Measurements from ENCODE around the gene CSNK1D. TPM values are rescaled to one million over a fixed set of nuclear protein-coding genes. Genes with fewer than 3 reads are reported as not detected.
A peak's percentile ranks its signal among the peaks of the same experiment; 100 is the strongest.

CSNK1D gene
- total and polyA plus RNA-seq, 2 experiments from 2014 or later, result 35.1 to 102 TPM

DNA sequence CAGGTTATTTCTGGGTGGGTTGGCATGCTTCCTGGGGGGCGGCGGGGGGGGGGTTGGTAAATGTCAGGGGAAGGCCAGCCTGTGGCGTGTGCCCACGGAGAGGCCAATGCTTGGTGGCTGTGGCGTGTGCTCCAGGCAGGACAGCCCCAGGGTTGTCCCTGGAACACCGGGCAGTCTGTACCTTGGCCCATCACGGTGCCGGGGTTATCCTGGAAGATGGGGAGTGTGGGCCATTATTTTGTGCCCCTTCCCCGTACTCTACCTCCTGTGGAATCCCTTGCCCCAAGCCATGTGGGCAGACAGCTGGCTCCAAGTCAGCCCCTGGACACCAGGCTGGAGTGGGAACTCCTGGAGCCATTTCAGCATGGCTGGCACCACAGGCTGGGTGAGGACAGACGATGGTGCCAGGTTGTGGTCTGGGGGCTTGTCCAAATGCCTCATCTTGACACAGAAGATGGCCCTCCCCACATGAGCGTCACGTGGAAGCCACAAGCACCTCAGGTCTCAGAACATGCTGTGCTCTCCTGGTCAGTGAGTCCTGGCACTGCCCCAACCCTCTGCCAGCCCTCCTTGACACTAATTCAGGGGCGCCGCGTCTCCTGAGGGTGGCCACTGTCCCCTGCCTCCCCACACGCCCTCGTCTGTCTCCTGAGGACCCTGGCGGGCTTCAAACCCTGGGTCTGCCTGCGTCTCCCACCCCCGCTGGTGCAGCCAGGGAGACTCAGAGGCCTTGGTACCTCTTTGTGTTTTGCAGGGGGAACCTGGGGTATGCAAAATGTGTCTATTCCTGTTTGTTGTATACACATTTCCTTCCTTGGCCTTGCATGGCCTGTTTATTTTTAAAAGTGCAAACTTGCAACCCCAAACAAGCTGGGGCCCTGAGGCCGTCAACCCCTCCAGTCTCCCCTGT, 40.4 kb downstream of the CSNK1D start:
- Histone ChIP-seq H3F3A (ENCODE audit: insufficient read depth) (peaks cover 10% of the 10 kb centered on the region), H3K9me2 (ENCODE audit: insufficient read depth) (no peaks in the 10 kb centered on the region), H3K4me1 (ENCODE audit: insufficient read depth) (peaks cover 7% of the 10 kb centered on the region), H3K4me3 (no peak overlapping the region), H2AFZ (no peak overlapping the region), H3K79me2 (ENCODE audit: insufficient read depth) (peaks cover 90% of the 10 kb centered on the region), H3K9ac (no peak overlapping the region), H3K9me3 (ENCODE audit: low read depth) (no peaks in the 10 kb centered on the region), H3K27ac (no peak overlapping the region), H3K36me3 (ENCODE audit: low read depth) (peaks cover 5% of the 10 kb centered on the region; the same call in 1 of the 2 replicates), H3K27me3 (replicated peaks; ENCODE audit: insufficient read depth) (no peaks in the 10 kb centered on the region), H4K20me1 (ENCODE audit: insufficient read depth) (peaks cover 7% of the 10 kb centered on the region; the same call in 1 of the 2 replicates), H3K4me2 (ENCODE audit: unreplicated experiment) (no peak overlapping the region)
- WGBS, 2 experiments (ENCODE audit: low coverage in 1 of 2, low lambda C conversion rate in 2 of 2, missing lambda C conversion rate in 2 of 2), result 75% methylated on average over 16 to 21 of the region's 21 CpGs
- in situ Hi-C loops (cut with MboI), result no loop called here
- no peak for DNase-seq
- TF ChIP-seq EZH2 (IDR thresholded peaks at IDR 0.05; ENCODE audit: insufficient read depth, poor library complexity, severe bottlenecking) (no peak), EZH2phosphoT487 (IDR thresholded peaks at IDR 0.05; ENCODE audit: insufficient read depth, low read depth) (no peak)

DNA sequence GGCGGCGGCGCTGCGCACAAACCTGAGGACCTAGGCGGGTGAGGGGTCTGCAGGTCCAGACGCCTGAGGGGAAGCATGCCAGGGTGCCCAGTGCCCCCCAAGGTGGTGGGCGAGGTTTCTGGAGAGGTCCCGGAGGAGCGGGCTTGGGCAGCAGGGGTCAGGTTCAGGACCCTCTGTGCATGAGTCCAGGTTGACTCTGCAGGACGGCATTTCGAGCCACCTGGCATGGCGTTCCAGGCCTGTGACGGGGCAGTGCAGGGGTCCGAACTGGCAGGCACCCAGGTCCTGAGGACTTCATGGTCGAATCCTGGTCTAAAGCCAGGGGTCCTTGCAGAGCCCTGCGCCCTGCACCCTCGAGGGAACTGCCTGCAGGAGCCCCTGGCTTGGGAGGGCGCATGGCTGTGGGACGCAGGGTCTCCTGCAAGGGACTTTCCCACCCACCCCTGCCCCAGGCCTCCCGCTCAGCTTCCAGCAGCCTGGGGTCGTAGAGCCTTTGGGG, 41.1 kb downstream of the CSNK1D start:
- DNase-seq, result no peak
- Histone ChIP-seq H3K27ac (no peak overlapping the region), H3K36me3 (ENCODE audit: low read depth) (peaks cover 5% of the 10 kb centered on the region; the same call in 1 of the 2 replicates), H3K79me2 (ENCODE audit: insufficient read depth) (peaks cover 83% of the 10 kb centered on the region), H3K4me2 (ENCODE audit: unreplicated experiment) (peak overlapping the region; percentile 77), H3K9ac (peak overlapping the region; percentile 94), H4K20me1 (ENCODE audit: insufficient read depth) (peaks cover 7% of the 10 kb centered on the region; the same call in 1 of the 2 replicates), H2AFZ (no peak overlapping the region), H3F3A (ENCODE audit: insufficient read depth) (peaks cover 6% of the 10 kb centered on the region), H3K9me2 (ENCODE audit: insufficient read depth) (no peaks in the 10 kb centered on the region), H3K4me3 (peak overlapping the region; percentile 98), H3K4me1 (ENCODE audit: insufficient read depth) (peaks cover 3% of the 10 kb centered on the region), H3K9me3 (ENCODE audit: low read depth) (no peaks in the 10 kb centered on the region), H3K27me3 (replicated peaks; ENCODE audit: insufficient read depth) (no peaks in the 10 kb centered on the region)
- in situ Hi-C loops (cut with MboI), result no loop called here
- TF ChIP-seq EZH2 (IDR thresholded peaks at IDR 0.05; ENCODE audit: insufficient read depth, poor library complexity, severe bottlenecking) (no peak), EZH2phosphoT487 (IDR thresholded peaks at IDR 0.05; ENCODE audit: insufficient read depth, low read depth) (no peak)
- 83 to 85% methylated on average over 15 to 19 of the region's 21 CpGs for WGBS, 2 experiments (ENCODE audit: low coverage in 1 of 2, low lambda C conversion rate in 2 of 2, missing lambda C conversion rate in 2 of 2)

GRCh38 chr17:82231562-82232321, 41.8 kb downstream of the CSNK1D start:
- Histone ChIP-seq H3K27me3 (replicated peaks; ENCODE audit: insufficient read depth) (no peaks in the 10 kb centered on the region), H3K4me2 (ENCODE audit: unreplicated experiment) (peak overlapping the region; percentile 77), H3K9me3 (ENCODE audit: low read depth) (no peaks in the 10 kb centered on the region), H3K9me2 (ENCODE audit: insufficient read depth) (no peaks in the 10 kb centered on the region), H3K4me3 (peak overlapping the region; percentile 98), H3K36me3 (ENCODE audit: low read depth) (peaks cover 5% of the 10 kb centered on the region; the same call in 1 of the 2 replicates), H3K4me1 (ENCODE audit: insufficient read depth) (peaks cover 3% of the 10 kb centered on the region), H3F3A (ENCODE audit: insufficient read depth) (peaks cover 4% of the 10 kb centered on the region), H3K9ac (peak overlapping the region; percentile 94), H3K79me2 (ENCODE audit: insufficient read depth) (peaks cover 77% of the 10 kb centered on the region), H3K27ac (peak overlapping the region; percentile 46), H4K20me1 (ENCODE audit: insufficient read depth) (peaks cover 7% of the 10 kb centered on the region; the same call in 1 of the 2 replicates), H2AFZ (no peak overlapping the region)
- TF ChIP-seq EZH2phosphoT487 (IDR thresholded peaks at IDR 0.05; ENCODE audit: insufficient read depth, low read depth), result no peak
- TF ChIP-seq EZH2 (IDR thresholded peaks at IDR 0.05; ENCODE audit: insufficient read depth, poor library complexity, severe bottlenecking), result no peak
- in situ Hi-C loops (cut with MboI), result no loop called here
- 10 to 15% methylated on average over 27 to 39 of the region's 42 CpGs for WGBS, 2 experiments (ENCODE audit: low coverage in 1 of 2, low lambda C conversion rate in 2 of 2, missing lambda C conversion rate in 2 of 2)
- peak; percentile 77 for DNase-seq

GRCh38 chr17:82231312-82231561, 42.3 kb downstream of the CSNK1D start:
- DNase-seq, result no peak
- WGBS, 2 experiments (ENCODE audit: low coverage in 1 of 2, low lambda C conversion rate in 2 of 2, missing lambda C conversion rate in 2 of 2), result 0% methylated on average over 9 to 11 of the region's 18 CpGs
- H3K9me2 ChIP-seq (ENCODE audit: insufficient read depth), result no peaks in the 10 kb centered on the region
- H3K9me3 ChIP-seq (ENCODE audit: low read depth), result no peaks in the 10 kb centered on the region
- H3K4me1 ChIP-seq (ENCODE audit: insufficient read depth), result peaks cover 3% of the 10 kb centered on the region
- H3K9ac ChIP-seq, result peak overlapping the region; percentile 94
- peak overlapping the region; percentile 98 for H3K4me3 ChIP-seq
- H3K79me2 ChIP-seq (ENCODE audit: insufficient read depth), result peaks cover 72% of the 10 kb centered on the region
- no peaks in the 10 kb centered on the region for H3K27me3 ChIP-seq (replicated peaks; ENCODE audit: insufficient read depth)
- H3K27ac ChIP-seq, result peak overlapping the region; percentile 46
- TF ChIP-seq EZH2phosphoT487 (IDR thresholded peaks at IDR 0.05; ENCODE audit: insufficient read depth, low read depth) (no peak), EZH2 (IDR thresholded peaks at IDR 0.05; ENCODE audit: insufficient read depth, poor library complexity, severe bottlenecking) (no peak)
- H3F3A ChIP-seq (ENCODE audit: insufficient read depth), result no peaks in the 10 kb centered on the region; the same call in 1 of the 2 replicates
- peak overlapping the region; percentile 77 for H3K4me2 ChIP-seq (ENCODE audit: unreplicated experiment)
- peaks cover 7% of the 10 kb centered on the region; the same call in 1 of the 2 replicates for H4K20me1 ChIP-seq (ENCODE audit: insufficient read depth)
- H3K36me3 ChIP-seq (ENCODE audit: low read depth), result 0 out of 2 replicates have a peak, but pooled peaks cover under 1% of the 10 kb centered on the region
- in situ Hi-C loops (cut with MboI), result no loop called here
- no peak overlapping the region for H2AFZ ChIP-seq

All from GM23248 (cell line).